GM18873 (cell line): ENCODE measurements around the gene CPHXL.

ENCODE experiments used
- ATAC-seq: cut with Tn5 transposase; IDR thresholded peaks from one replicate; pipeline ENCODE4 v1.9.1; 2021; ENCODE audit warnings: mild to moderate bottlenecking, moderate library complexity, moderate number of reproducible peaks; ENCODE audit not compliant: unreplicated experiment, low FRiP score

The CPHXL gene

DNA sequence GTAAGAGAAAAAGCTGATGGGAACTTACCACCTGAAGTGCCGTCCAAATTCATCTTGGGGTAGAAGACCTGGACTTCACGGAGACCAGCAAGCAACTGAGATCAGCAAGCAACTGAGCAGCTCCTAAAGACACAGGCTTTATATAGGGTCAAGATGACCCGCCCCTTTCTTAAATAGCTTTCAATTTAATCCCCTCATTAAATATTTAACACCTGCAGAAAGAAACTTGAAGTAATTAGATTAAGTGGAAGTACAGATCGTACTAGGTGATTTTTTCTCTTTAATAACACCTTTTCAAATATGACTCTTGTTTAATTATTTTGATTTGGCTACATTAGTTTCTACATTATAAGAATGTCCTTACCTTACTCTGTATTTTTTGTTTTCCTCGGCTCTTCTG, at the start of gene CPHXL:
CPHXL (minus strand) TSS at position 101 of the 400 bp plus-strand sequence; CDS start at position 53, 48 bp downstream.
- no peak for ATAC-seq

DNA sequence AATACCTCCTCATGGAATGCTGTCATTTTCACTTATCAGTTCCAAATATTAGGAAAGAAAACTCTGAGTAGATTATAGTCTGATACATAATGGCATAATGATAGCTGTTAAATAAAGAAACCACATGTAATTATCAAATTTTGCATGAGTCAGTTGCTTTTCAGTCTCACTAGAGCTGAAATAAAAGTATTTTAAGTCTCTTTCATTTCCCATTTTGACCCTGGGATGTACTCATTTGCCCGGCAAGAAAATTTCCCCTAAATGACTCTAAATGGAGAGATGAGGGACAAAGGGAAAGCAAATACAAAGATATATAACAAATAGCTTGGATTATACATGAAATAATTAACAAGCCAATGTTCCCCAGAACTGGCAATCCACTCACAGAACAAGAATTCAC, 47.9 kb upstream of the CPHXL start:
- no peak for ATAC-seq

DNA sequence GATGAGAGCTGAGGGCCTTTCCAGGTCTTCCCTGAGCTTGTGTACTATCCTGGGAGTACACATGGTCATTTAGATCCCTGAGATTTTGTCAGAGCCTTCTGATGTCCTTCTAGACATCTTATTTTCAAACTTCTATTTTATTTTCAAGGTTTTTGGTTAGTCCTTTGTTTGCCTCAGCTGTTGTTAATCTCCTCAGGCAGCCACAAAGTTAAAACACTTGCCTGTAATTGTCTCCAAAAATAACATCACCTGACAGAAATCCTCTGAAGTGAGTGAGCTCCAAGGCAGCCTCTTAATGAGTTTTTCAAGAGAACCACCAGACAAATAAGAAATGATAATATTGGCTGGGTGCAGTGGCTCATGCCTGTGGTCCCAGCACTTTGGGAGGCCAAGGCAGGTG, 43.8 kb upstream of the CPHXL start:
- ATAC-seq, result no peak

DNA sequence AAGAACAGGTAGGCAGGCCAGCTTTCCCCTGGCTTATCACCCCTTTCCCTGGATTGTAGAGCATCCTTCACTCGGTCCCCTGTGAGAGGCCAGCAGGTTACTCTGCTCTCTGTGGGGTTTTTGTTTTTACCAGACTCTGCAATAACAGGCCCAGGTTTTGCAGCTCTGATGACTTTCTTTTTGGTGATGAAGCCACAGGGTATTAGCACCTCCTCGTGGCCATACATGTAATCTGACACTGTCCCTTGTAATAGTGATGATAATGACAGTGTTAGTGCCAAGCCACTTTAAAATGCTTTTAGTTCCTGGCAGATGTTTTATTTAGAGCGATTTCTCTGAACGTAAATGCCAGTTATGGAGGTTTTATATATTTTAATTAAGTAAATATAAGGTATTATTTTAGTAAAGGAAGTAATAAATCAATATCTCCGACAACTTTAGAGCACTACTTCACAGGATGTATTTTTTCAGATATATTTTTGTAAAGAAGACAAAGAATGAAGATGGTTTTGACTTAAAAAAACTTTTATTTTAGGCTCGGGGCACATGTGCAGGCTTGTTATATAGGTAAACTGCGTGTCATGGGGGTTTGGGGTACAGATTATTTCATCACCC, 38.0 kb upstream of the CPHXL start:
- ATAC-seq, result peak; percentile 87

DNA sequence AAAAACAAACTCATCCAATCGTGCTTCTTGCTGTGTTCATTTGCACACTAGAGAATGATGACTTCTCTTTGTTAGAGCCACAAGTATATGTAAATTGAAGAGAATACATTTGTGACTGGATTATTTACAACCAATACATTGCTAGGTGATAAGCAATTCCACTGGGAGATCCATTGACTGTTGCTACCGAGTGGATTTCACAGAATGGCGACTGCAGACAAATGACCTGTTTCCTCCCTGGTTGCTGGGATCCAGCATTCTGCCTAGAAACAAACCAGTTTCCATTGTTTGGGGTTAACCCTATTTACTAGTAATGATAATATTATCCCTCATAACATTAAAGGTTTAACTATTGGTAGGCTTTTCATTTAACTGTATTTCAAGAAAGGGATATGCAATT, 36.9 kb upstream of the CPHXL start:
- ATAC-seq, result no peak

DNA sequence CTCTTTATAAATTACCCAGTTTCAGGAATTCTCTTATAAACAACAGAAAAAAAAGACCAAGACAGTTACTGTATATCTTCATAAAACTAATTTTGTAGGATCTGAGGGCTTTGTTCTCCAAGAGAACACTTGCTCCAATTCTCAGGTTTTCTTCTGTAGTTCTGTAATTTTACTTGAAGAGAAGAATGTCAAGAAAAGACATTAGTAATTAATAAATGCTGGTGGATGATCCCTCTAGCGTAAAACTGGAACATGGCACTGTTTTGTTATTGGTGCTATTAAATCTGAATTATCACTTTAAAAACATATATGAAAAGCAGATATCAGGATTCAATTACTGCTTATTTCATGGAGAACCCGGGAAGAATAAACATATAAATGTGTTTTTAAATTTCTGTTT, 36.5 kb upstream of the CPHXL start:
- ATAC-seq, result no peak

DNA sequence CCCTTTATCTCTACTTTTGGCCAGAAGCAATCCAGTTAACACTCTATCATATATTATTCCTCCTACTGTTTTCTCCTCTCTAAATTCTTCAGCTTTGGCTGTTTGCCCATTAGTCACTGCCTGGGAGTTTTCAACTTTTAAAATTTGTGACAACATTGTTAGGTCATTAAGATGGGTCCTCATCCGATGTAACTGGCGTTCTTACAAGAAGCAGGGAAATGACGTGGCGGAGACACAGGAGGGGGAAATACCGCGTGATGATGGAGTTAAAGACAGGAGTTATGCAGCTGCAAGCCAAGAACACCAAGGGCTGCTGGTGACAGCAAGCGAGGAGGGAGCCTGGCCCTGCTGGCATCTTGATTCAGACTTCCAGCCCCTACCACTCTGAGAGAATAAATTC, 34.8 kb upstream of the CPHXL start:
- ATAC-seq, result peak; percentile 25

DNA sequence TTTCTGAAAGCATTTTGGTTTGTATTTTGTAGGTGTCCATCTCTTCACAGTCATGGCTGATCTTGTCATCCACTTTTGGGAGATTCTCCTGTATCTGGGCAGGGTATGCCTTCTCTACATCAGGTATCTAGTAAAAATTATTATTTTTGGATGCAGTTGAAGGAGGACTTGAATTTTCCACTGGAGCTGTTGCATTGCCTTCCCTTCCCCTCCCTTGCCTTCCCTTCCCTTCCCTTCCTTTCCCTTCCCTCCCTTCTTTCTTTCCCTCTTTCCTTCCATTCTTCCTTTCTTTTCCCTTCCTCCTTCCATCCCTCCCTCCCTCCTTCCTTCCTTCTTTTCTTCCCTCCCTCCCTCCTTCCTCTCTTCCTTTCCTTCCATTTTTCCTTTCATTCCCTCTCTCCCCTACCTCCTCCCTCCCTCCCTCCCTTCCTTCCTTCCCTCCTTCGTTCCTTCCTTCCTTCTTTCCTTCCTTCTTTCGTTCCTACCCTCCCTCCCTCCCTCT, 33.8 kb upstream of the CPHXL start:
- ATAC-seq, result no peak

DNA sequence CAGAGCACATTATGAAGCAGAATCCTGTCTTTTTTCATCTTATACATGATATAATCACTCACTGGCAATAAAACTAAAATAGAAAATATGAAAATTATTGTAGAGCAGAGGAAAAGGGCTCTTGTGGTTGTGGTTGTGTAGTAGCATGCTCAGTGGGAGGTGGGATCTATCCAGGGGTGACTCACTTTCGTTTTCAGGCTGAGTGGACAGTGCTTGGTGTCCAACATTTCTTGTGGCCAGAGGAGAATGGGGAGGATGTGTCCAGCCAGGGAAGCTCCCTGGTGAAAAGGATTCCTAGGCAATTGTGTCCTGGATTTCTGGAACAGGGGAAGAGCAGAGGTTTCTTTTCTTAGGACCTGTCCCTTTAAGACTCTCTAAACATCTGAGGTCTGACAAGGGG, 31.9 kb upstream of the CPHXL start:
- ATAC-seq, result no peak

DNA sequence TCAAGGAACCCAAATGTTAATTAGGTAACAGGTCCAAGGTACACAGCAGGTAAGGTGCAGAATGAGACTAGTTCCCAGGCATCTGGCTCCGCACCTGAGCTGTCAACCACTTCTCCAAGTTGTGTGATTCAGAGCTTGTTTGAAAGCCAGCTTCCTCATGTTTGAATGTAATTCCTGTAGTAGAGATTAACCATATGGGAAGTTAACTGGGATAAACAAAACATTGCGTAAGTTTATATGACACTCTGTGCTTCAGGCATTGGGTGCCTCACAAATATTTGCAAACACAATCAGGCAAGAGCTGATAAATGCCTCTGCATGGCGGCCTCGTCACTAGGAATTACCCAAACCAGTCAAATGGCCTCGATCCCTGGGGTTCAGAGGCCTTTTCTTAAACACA, 27.9 kb upstream of the CPHXL start:
- no peak for ATAC-seq

DNA sequence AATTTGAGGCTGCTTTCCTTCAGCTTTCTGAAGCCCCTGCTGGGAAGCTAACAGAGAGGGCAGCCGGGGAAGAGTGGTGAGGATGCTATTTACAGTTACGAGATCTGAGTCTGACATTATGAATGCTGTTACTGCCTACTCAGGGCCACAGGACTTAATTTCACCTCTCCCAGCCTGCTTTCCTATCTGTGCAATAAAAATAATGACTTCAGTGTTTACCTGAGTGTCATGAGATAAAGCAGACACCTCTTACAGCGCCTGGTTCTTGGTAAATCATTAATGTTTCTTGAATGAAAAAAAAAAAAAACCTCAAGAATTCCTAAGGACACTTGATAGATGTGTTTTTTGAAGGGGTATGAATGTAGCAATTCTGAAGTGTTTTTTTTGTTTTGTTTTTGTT, 24.2 kb upstream of the CPHXL start:
- ATAC-seq, result no peak

DNA sequence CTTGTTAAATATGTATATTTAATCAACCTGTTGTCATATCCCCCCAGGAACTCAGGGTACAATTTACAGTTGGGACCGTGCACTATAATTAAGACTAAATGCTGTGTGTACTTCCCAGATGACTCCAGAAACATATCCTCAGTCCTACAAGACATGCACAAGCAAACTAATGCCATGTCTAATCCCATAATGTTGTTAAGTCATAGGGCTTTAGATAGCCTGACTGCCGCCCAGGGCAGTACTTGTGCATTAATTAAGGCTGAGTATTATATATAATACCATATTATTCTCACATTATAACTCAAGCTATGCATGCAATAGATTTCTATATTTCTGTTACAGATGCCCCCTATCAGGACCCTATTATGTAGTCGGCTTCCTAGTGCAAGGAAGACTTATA, 20.1 kb upstream of the CPHXL start:
- ATAC-seq, result no peak

DNA sequence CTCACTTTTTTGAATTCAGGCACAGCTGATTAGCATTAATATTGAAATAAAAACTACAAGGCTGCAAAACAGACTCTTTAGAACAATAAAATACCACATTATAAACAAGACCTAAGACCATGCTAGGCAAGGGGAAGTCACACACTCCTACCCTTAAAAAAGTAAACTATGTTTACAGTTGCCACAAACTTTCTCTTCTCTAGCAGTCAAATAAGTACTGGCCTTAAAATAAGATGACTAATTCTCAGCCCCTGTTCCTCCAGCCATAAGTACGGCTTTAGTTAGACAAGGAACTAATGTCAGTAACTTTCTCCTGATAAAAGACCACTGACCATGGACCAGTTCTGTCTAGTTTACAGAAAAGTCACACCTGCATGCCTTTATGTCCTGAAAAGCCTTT, 19.5 kb upstream of the CPHXL start:
- peak; percentile 46 for ATAC-seq

DNA sequence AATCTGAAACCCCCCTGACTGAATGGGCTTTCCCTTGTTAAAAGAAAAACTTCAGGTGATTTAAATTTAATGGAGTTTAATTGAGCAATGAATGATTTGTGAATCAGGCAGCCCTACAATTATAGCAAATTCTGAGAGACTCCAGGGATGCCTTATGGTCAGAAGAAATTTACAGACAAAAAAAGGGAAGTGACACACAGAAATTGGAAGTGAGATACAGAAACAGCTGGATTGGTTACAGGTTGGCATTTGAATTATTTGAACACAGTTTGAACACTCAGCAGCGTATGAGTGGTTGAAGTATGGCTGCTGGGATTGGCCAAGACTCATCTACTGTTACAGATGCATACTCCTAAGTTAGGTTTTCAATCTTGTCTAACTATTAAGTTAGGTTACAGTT, 19.0 kb upstream of the CPHXL start:
- peak; percentile 68 for ATAC-seq

DNA sequence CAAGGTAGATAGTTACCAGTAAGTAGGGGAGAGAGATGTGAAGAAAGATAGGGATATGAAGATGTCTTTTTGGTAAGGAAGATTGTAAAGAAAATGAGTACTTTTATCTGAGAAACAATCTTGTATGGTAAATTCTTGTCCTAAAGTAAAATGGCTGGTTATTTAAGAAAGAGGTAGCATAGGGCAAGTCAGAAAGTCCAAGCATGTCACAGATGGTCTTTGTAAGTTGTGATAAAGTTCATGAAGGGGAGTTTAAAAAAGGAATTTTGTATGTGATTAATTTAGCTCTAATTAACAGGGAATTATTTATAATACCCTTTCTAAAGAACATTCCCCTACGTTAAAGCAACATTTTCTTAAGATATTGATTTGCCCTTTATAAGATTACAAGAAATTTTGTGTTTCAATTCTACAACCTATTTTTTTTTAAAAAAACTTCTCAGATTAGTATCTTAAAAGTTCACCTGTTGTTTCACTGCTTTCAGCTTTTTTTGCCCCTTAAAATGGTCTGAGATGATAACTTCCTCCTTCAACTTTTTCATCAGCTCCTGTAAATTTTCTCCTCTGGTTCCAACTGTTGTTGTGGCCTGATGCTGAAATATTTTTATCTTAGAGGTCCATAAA, 16.2 kb upstream of the CPHXL start:
- no peak for ATAC-seq

DNA sequence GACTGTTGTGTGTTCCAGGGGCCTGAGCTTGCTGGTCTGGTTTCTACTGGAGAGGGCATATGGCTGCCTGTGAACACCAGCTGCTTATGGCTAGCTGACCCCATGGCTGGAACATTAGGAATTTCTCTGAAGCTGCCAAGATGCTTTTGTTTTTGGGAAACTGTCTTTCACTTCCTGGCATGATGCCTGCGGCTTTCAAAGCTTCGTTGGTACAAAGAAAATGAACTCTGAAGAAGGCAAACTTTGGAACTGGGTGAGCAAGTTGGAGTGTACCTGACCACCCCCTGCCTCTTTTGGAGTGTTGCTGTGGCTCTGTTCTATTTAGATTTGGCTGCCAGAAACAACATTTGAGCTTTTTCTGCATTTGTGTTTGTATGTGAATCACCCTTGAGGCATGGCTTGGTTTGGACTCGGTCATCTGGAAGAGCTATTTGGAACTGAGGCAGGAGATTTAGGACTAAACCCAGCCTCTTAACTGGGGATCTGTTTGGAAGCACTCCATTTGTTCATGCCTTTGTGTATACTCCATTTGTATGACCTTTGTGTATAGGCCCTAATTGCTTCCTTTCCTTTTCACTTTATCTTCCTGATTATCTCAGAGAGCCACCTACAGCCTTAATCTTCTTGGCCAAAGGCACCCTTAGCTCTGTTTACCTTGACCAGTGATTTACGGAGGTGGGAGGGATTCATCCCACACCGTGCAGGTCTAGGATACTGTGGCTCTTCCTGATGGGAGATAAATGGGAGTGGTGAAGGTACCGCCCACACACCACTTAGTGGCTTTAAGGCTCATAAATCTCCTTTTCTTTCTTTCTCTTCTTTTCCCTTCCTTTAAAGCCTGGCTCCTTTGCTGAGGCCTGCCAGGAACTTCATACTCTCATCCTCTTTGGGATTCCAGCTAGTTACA, 7.3 kb upstream of the CPHXL start:
- no peak for ATAC-seq

DNA sequence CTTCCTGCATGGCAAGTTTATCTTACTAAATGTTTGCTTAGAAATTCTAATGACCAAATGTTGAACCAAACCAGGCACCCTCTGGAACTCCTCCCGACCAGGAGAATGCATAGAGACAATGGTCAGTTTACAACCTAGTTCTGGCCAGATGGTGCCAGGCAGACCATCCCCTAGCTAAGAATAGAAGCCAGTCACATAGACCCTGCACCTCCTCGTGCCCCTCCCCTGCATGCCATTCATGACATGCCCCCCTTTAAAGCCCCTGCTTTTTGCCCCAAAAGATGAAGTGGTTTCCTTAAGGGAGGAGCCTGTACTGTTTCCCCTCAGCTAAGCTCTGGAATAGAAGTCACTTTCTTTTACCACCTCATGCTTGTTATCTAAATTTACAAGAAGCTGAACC, 6.6 kb upstream of the CPHXL start:
- no peak for ATAC-seq

DNA sequence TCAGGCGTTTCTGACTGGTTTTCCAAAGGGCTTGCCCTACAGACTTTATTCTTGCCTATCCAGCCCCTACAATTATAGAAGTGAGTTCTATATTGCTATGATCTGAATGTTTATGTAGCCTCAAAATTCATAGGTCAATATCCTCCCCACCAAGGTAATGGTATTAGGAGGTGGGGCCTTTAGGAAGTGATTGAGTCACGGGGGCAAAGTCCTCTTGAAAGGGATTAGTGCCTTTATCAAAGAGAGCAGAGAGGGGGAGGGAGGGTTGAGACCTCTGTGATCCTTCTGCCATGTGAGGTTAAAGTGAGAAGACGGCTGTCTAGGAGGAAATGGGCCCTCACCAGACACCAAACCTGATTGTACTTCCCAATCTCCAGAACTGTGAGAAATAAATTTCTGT, 931 bp upstream of the CPHXL start:
- no peak for ATAC-seq

DNA sequence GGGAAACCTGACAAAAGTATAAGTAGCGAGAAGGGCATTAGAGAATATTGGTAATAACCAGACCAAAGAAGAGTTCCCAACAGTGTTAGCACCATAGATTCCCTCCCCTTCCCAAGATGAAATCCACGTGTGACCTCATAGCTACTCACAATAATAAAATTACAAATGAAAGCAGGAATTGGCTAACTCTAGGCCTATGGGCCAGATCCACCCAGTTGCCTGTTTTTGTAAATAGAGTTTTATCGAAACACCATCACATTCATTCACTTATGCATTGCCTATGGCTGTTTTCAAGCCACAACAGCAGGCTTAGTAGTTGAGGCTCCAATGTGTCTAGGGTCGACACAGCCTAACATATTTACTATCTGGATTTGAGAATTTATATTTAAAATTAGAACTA, 7.8 kb downstream of the CPHXL start:
- no peak for ATAC-seq

DNA sequence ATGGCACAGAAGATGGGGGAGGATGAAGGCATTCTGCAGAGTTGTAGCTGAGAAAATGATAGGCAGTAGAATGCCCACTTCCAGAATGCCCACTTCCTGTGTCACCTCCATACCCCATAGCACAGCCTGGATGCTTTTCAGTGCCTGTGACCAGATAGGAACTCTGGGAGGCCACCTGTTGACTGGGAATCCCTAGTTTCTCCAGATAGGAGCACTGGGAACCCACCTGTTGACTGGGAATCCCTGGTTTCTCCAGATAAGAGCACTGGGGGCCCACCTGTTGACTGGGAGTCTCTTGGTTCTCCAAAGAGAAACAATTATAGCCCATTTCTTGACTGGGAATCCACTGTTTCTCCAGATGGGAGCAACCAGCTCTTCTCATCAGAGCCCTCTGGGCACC, 11.6 kb downstream of the CPHXL start:
- no peak for ATAC-seq

DNA sequence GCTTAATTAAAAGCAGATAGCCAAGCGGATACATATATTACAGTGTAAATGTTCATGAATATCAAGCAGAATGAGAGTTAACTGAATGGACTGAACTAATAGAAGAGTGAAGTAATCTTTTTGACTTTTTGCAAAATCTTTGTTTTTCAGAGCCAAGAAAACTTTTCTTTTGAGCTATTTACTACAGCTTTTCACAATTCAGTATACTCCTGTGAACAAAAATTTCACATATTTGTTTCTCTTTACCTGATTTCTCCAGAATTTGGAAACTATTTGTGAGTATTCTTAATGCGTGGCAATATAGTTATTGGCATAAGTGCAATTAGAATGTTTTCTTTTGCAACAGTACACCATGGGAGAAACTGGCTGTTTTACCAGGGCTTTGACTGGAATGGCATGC, 15.9 kb downstream of the CPHXL start:
- ATAC-seq, result no peak
